IMR-90 (cell line): ENCODE data around the gene PDE6B. TPM values are rescaled to one million over a fixed set of nuclear protein-coding genes. Genes with fewer than 3 reads are reported as not detected.

ENCODE experiments used
- ATAC-seq: fragments of 200-7000 bp; cut with Tn5 transposase; 2 replicates; pipeline ENCODE4 v1.9.1; 2020; ENCODE audit warnings: low read depth, mild to moderate bottlenecking, moderate library complexity
- BruUV-seq: library from RNA; stranded (reverse); fragments of 400-500 nt; replicated peaks from 2 replicates; lab custom pipeline; 2021; lab: Mats Ljungman, UMichigan
- CTCF ChIA-PET: fragments of 300-600 bp; formaldehyde crosslinking; extraction: SDS; loops from one replicate; lab custom pipeline; 2021; ENCODE audit warnings: antibody characterized with exemption; lab: Yijun Ruan, JAX
- POLR2A ChIA-PET: fragments of 300-600 bp; sonication (Branson Sonifier 250); formaldehyde crosslinking; loops from one replicate; lab custom pipeline; 2022; ENCODE audit warnings: antibody characterized with exemption; ENCODE audit not compliant: unreplicated experiment; lab: Charles Lee
- DNase-seq: peaks from one replicate; pipeline ENCODE4 v3.0.0; 2013
- H2AFZ ChIP-seq: replicated peaks from 2 replicates; pipeline ENCODE3; 2013; ENCODE audit warnings: low read length, mild to moderate bottlenecking; ENCODE audit not compliant: poor library complexity
- H2AK5ac ChIP-seq: 2 replicates; pipeline ENCODE4 v1.6.1; 2013; ENCODE audit warnings: low read depth, low read length, inconsistent platforms
- H2AK9ac ChIP-seq: replicated peaks from 2 replicates; pipeline ENCODE3; 2013; ENCODE audit warnings: mild to moderate bottlenecking, low read depth, low read length, moderate library complexity; ENCODE audit not compliant: poor library complexity
- H2BK120ac ChIP-seq: 2 replicates; pipeline ENCODE4 v1.6.1; 2013; ENCODE audit warnings: low read depth, low read length, inconsistent platforms
- H2BK15ac ChIP-seq: 3 replicates; pipeline ENCODE4 v1.6.1; 2013; ENCODE audit warnings: low read depth, low read length, inconsistent platforms
- H2BK20ac ChIP-seq: 2 replicates; pipeline ENCODE4 v1.6.1; 2013; ENCODE audit warnings: low read depth, mild to moderate bottlenecking, inconsistent platforms, low read length, moderate library complexity
- H2BK5ac ChIP-seq: 2 replicates; pipeline ENCODE4 v1.6.1; 2013; ENCODE audit warnings: mild to moderate bottlenecking, low read depth, low read length, inconsistent platforms; ENCODE audit not compliant: poor library complexity, severe bottlenecking
- H3K14ac ChIP-seq: replicated peaks from 2 replicates; pipeline ENCODE4 v1.6.1; 2013; ENCODE audit warnings: low read depth, low read length, inconsistent platforms
- H3K18ac ChIP-seq: 2 replicates; pipeline ENCODE4 v1.6.1; 2013; ENCODE audit warnings: low read depth, low read length, control low read depth
- H3K23ac ChIP-seq: 2 replicates; pipeline ENCODE4 v1.6.1; 2013; ENCODE audit warnings: low read depth, low read length, inconsistent platforms
- H3K27ac ChIP-seq: 2 replicates; pipeline ENCODE4 v1.5.1; 2013; ENCODE audit warnings: mild to moderate bottlenecking, control low read depth, low read length; ENCODE audit not compliant: insufficient read depth
- H3K27me3 ChIP-seq: 2 replicates; pipeline ENCODE4 v1.6.1; 2013; ENCODE audit warnings: low read length; ENCODE audit not compliant: control insufficient read depth, insufficient read depth
- H3K36me3 ChIP-seq: 2 replicates; pipeline ENCODE4 v1.6.1; 2013; ENCODE audit warnings: low read length, mixed read lengths; ENCODE audit not compliant: control insufficient read depth, insufficient read depth
- H3K4ac ChIP-seq: 2 replicates; pipeline ENCODE4 v1.6.1; 2013; ENCODE audit warnings: low read depth, low read length, inconsistent platforms
- H3K4me1 ChIP-seq: 2 replicates; pipeline ENCODE4 v1.6.1; 2013; ENCODE audit warnings: low read length, mixed read lengths; ENCODE audit not compliant: control insufficient read depth, insufficient read depth
- H3K4me2 ChIP-seq: 2 replicates; pipeline ENCODE4 v1.6.1; 2013; ENCODE audit warnings: low read depth, mild to moderate bottlenecking, control low read depth, low read length, moderate library complexity
- H3K4me3 ChIP-seq: 2 replicates; pipeline ENCODE4 v1.5.1; 2013; ENCODE audit warnings: low read depth, mild to moderate bottlenecking, control low read depth, low read length, moderate library complexity; ENCODE audit not compliant: insufficient read depth
- H3K56ac ChIP-seq: 2 replicates; pipeline ENCODE4 v1.6.1; 2013; ENCODE audit warnings: low read length, inconsistent platforms; ENCODE audit not compliant: insufficient read depth; ENCODE audit errors: extremely low read depth
- H3K79me1 ChIP-seq, 2 experiments: 2 replicates each; pipeline ENCODE4 v1.6.1; 2013; ENCODE audit warnings: low read length in 2 of 2, inconsistent platforms in 1 of 2, low read depth in 1 of 2
- H3K9ac ChIP-seq: 2 replicates; pipeline ENCODE4 v1.6.1; 2013; ENCODE audit warnings: low read depth, low read length, control low read depth
- H3K9me1 ChIP-seq: 2 replicates; pipeline ENCODE4 v1.6.1; 2013; ENCODE audit warnings: low read length, inconsistent platforms; ENCODE audit not compliant: insufficient read depth
- H3K9me3 ChIP-seq: 2 replicates; pipeline ENCODE4 v1.6.1; 2013; ENCODE audit warnings: low read length; ENCODE audit not compliant: control insufficient read depth, insufficient read depth
- H4K20me1 ChIP-seq: 2 replicates; pipeline ENCODE4 v1.6.1; 2013; ENCODE audit warnings: low read length, inconsistent platforms; ENCODE audit not compliant: insufficient read depth
- H4K5ac ChIP-seq: 2 replicates; pipeline ENCODE4 v1.6.1; 2013; ENCODE audit warnings: mild to moderate bottlenecking, low read depth, low read length, control low read depth
- H4K8ac ChIP-seq, 2 experiments: 2 replicates each; pipeline ENCODE4 v1.6.1; 2013; ENCODE audit warnings: low read depth in 2 of 2, low read length in 2 of 2, control low read depth in 1 of 2, inconsistent platforms in 1 of 2
- H4K91ac ChIP-seq: 2 replicates; pipeline ENCODE4 v1.6.1; 2013; ENCODE audit warnings: low read depth, low read length, inconsistent platforms; ENCODE audit not compliant: insufficient read depth
- CHD1 ChIP-seq: IDR thresholded peaks from 2 replicates; pipeline ENCODE4 v1.6.1; 2012; ENCODE audit warnings: low read depth, low read length, improper control_type of control experiment
- MAFK ChIP-seq: IDR thresholded peaks from 2 replicates; pipeline ENCODE4 v1.6.1; 2012; ENCODE audit warnings: low read depth, low read length, improper control_type of control experiment
- MAZ ChIP-seq: IDR thresholded peaks from 2 replicates; pipeline ENCODE4 v1.6.1; 2012; ENCODE audit warnings: low read depth, mild to moderate bottlenecking, low read length, improper control_type of control experiment, moderate library complexity, borderline replicate concordance
- RCOR1 ChIP-seq: IDR thresholded peaks from 2 replicates; pipeline ENCODE4 v1.6.1; 2012; ENCODE audit warnings: mild to moderate bottlenecking, low read length, improper control_type of control experiment; ENCODE audit not compliant: insufficient replicate concordance
- SMC3 ChIP-seq: fragments of 150-350 bp; IDR thresholded peaks from 2 replicates; pipeline ENCODE4 v1.6.1; 2016; ENCODE audit warnings: low read depth, mild to moderate bottlenecking, antibody characterized with exemption, low read length, moderate library complexity
- WGBS, 2 experiments: methylation state at CpG; one replicate each; pipeline versions ENCODE4 v1.1.5 to v1.1.7; 2013; ENCODE audit warnings: missing lambda C conversion rate in 2 of 2; ENCODE audit not compliant: insufficient read length in 1 of 2; ENCODE audit errors: extremely low coverage in 2 of 2; 5-methylcytosine and 5-hydroxymethylcytosine counted together
- dilution Hi-C: fragments of 300-500 bp; cut with HindIII; formaldehyde crosslinking; loops from one replicate; pipeline ENCODE4 v1.14.3; 2018; ENCODE audit warnings: low sequenced_read_pairs; ENCODE audit not compliant: unreplicated experiment
- in situ Hi-C: fragments of 300-500 bp; cut with MboI; formaldehyde crosslinking; loops from 3 replicates; pipeline ENCODE4 v1.14.3; 2019; ENCODE audit warnings: low sequenced_read_pairs, inconsistent platforms, mixed read lengths
- intact Hi-C: fragments of 100-400 bp; cut with micrococcal nuclease; formaldehyde crosslinking; loops from 2 replicates; pipeline ENCODE4 v1.10.0; 2022
- polyA plus RNA-seq, 3 experiments: library from polyadenylated mRNA; depleted of rRNA; stranded (reverse); fragments of >200 nt; gene quantifications; 2 replicates each; pipeline ENCODE4 v1.2.3, GENCODE V29; 2012; ENCODE audit warnings: low replicate concordance in 1 of 3
- total RNA-seq: library from RNA; depleted of rRNA; stranded (reverse); fragments of >200 nt; gene quantifications from 2 replicates; pipeline ENCODE4 v1.2.3, GENCODE V29; 2012
- TF ChIP-seq, protein P1 (sequence below): fragments of 150-350 bp; IDR thresholded peaks from 2 replicates; pipeline ENCODE4 v1.6.1; 2016; ENCODE audit warnings: low read depth, mild to moderate bottlenecking, low read length, moderate library complexity, borderline replicate concordance

PDE6B gene
- total and polyA plus RNA-seq, 2 of the 4 experiments (the other 2 are of a cell fraction) = under 0.01 TPM; not detected in 1

DNA sequence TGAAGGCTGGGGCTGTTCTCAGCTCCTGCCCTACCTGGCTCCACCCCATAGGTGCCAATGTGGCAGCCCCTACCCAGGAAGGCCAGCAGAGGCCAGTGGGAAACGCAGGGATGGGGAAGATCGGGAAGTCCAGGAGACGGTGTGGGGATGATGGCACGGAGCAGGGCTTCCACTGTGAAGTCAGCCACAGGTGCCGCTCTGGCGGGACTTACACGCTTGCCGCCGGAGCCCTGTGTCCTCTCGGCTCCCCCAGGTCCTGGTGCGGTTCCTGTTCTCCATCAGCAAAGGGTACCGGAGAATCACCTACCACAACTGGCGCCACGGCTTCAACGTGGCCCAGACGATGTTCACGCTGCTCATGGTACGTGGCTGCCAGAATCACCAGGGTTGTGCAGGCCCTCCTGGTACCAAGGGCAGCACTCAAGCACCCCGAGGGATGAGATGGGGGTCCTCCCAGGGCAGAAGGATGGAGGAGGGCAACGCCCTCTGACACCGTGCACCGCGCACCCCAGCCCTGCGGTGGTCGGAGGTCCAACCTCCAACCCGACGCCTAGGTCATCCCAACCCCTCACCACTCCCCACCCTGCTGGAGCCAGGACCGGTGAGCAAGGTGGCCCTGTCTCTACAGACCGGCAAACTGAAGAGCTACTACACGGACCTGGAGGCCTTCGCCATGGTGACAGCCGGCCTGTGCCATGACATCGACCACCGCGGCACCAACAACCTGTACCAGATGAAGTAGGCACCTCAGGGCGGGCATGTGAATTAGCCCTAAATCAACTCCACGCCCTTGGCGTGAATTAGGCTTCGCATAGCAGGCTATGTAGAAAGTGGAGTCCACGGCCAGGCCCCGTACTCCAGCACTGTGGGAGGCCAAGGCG, 36.7 kb downstream of the PDE6B start (continued):
- no peak for TF ChIP-seq SMC3

DNA sequence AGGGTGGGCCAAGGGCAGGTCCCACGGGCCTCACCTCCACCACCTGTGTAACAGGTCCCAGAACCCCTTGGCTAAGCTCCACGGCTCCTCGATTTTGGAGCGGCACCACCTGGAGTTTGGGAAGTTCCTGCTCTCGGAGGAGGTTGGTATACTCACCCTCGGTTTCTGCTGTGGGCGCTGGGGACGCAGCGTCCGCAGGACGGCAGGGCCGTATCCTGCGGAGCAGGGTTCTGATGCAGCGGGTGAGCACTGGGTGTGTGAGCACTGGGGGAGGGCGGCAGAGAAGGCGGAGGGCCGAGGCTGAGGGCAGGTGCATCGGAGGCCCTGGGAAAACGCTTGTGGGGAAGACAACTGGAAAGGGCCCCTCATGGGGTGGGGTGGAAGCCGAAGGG, 37.7 kb downstream of the PDE6B start:
- H2AK5ac ChIP-seq = no peak overlapping the region
- ChIA-PET CTCF (no interaction called here), POLR2A (no interaction called here)
- TF ChIP-seq, protein P1, sequence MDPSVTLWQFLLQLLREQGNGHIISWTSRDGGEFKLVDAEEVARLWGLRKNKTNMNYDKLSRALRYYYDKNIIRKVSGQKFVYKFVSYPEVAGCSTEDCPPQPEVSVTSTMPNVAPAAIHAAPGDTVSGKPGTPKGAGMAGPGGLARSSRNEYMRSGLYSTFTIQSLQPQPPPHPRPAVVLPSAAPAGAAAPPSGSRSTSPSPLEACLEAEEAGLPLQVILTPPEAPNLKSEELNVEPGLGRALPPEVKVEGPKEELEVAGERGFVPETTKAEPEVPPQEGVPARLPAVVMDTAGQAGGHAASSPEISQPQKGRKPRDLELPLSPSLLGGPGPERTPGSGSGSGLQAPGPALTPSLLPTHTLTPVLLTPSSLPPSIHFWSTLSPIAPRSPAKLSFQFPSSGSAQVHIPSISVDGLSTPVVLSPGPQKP = no peak
- TF ChIP-seq RCOR1 (no peak), MAFK (no peak), CHD1 (no peak), MAZ (no peak), SMC3 (no peak)
- H2BK15ac ChIP-seq = no peak overlapping the region
- DNase-seq (no peak), ATAC-seq (no peak)
- H3K79me1 ChIP-seq = no peaks in the 10 kb centered on the region
- H3K4me1 ChIP-seq = no peaks in the 10 kb centered on the region
- BruUV-seq = no TSS peak
- H3K4me2 ChIP-seq = no peak overlapping the region; the same call in 1 of the 2 replicates
- H3K9me3 ChIP-seq = peaks cover 11% of the 10 kb centered on the region
- no peak overlapping the region for H3K27ac ChIP-seq
- H2BK5ac ChIP-seq = no peak overlapping the region
- H2BK120ac ChIP-seq = no peak overlapping the region
- intact Hi-C loops (no loop called here), in situ Hi-C loops (no loop called here), dilution Hi-C loops (no loop called here)
- H3K14ac ChIP-seq = no peak overlapping the region
- H2AK9ac ChIP-seq = no peak overlapping the region
- no peak overlapping the region for H3K18ac ChIP-seq
- H2AFZ ChIP-seq = peak overlapping the region; percentile 78
- H4K20me1 ChIP-seq = no peaks in the 10 kb centered on the region
- no peak overlapping the region for H4K5ac ChIP-seq
- H3K27me3 ChIP-seq = peaks cover 4% of the 10 kb centered on the region; the same call in 1 of the 2 replicates
- no peak overlapping the region for H3K4ac ChIP-seq
- no peaks in the 10 kb centered on the region for H3K36me3 ChIP-seq
- H2BK20ac ChIP-seq = no peak overlapping the region
- no peak overlapping the region for H4K8ac ChIP-seq
- H3K9me1 ChIP-seq = no peaks in the 10 kb centered on the region
- no peak overlapping the region for H3K4me3 ChIP-seq
- 62% methylated on average over 3 of the region's 20 CpGs; no CpG with 5 or more reads in 1 of the 2 experiments for WGBS, 2 experiments
- H3K9ac ChIP-seq = no peak overlapping the region
- no peak overlapping the region for H3K23ac ChIP-seq
- H4K91ac ChIP-seq = no peak overlapping the region
- no peak overlapping the region for H3K56ac ChIP-seq
